ENCODE data around the gene MRPL14. TPM values are rescaled to one million over a fixed set of nuclear protein-coding genes. Genes with fewer than 3 reads are reported as not detected.

The MRPL14 gene
- total and polyA plus RNA-seq, 2 of the 4 experiments (the other 2 are of a cell fraction): 43.7 to 87.9 TPM

DNA sequence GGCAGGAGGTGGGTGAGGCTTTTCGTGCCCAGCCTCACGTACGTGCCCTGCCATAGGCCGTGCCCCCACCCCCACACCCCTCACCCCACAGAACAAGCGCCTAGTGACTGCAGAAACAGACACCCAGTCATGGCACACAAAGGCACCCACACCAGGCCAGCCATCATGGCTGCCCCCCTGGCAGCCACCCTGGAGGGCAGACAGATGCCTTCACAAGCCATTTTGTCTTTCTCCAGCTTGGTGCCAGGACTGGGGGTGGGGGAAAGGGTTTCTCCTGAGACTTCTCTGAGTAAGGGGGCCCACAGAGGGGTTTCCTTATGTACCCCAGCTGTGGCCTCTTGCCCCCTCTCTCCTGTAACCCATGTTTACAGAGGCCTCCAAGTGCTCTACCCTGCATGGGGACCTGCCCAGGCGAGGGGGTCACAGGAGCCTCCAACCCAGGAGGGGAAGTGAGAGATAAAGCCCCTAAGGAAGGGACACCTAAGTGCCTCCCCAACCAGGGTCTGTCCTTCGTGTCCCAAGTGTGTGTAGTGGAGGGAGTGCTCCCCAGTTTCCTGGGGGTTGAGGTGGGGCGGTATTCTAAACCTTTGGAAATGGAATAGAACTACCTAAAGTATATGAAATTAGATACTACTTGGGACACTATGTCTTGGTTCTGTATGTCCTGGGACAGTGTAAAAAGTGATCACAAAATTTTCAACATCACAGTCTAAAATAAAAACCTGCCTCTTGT lies 49.9 kb downstream of the MRPL14 start:
- Histone ChIP-seq H3K4me3 (ENCODE audit: insufficient read depth, low read depth, low read length) (no peak overlapping the region), H3K27ac (ENCODE audit: insufficient read depth, low read length) (no peak overlapping the region), H3K27me3 (ENCODE audit: control insufficient read depth, insufficient read depth, low read length) (no peaks in the 10 kb centered on the region), H3K23ac (ENCODE audit: low read depth, low read length) (no peak overlapping the region), H3K18ac (ENCODE audit: low read depth, low read length) (no peak overlapping the region), H2AK9ac (replicated peaks; ENCODE audit: low read depth, low read length, poor library complexity) (no peak overlapping the region), H3K9ac (ENCODE audit: low read depth, low read length) (no peak overlapping the region), H2BK15ac (ENCODE audit: low read depth, low read length) (peak overlapping the region; percentile 83; the same call in 1 of the 3 replicates), H3K9me3 (ENCODE audit: control insufficient read depth, insufficient read depth, low read length) (no peaks in the 10 kb centered on the region), H3K36me3 (ENCODE audit: control insufficient read depth, insufficient read depth, low read length) (no peaks in the 10 kb centered on the region), H2BK120ac (ENCODE audit: low read depth, low read length) (no peak overlapping the region), H2BK5ac (ENCODE audit: low read depth, low read length, poor library complexity, severe bottlenecking) (no peak overlapping the region), H3K4me2 (ENCODE audit: low read depth, low read length) (no peak overlapping the region), H2AFZ (replicated peaks; ENCODE audit: low read length, poor library complexity) (no peak overlapping the region), H3K14ac (replicated peaks; ENCODE audit: low read depth, low read length) (no peak overlapping the region; the same call in 1 of the 2 replicates), H4K20me1 (ENCODE audit: insufficient read depth, low read length) (no peaks in the 10 kb centered on the region), H4K91ac (ENCODE audit: insufficient read depth, low read depth, low read length) (peak overlapping the region; percentile 75; the same call in 1 of the 2 replicates), H4K8ac (ENCODE audit: low read depth in 2 of 2, low read length in 2 of 2) (peak overlapping the region in 1 of 2 experiments; percentile 71; a peak in 2 of 4 replicates), H3K9me1 (ENCODE audit: insufficient read depth, low read length) (peaks cover 13% of the 10 kb centered on the region), H3K4ac (ENCODE audit: low read depth, low read length) (peak overlapping the region; percentile 22), H3K56ac (ENCODE audit: extremely low read depth, insufficient read depth, low read length) (no peak overlapping the region), H2BK20ac (ENCODE audit: low read depth, low read length) (no peak overlapping the region), H3K4me1 (ENCODE audit: control insufficient read depth, insufficient read depth, low read length) (peaks cover 27% of the 10 kb centered on the region), H2AK5ac (ENCODE audit: low read depth, low read length) (peak overlapping the region; percentile 86), H3K79me1 (ENCODE audit: low read depth in 1 of 2, low read length in 2 of 2) (peaks cover 0 to 13% of the 10 kb centered on the region in 2 experiments; a peak in 3 of 4 replicates), H4K5ac (ENCODE audit: low read depth, low read length) (no peak overlapping the region)
- in situ Hi-C loops (cut with MboI; ENCODE audit: low sequenced_read_pairs): loop anchor here (10.0 kb wide), 1 partner anchor 473 kb away; no protein-coding TSS in a partner anchor
- POLR2A ChIA-PET (ENCODE audit: unreplicated experiment): interaction anchor here (0.6 kb wide), 1 partner anchor 378 kb away, joined by 3 read pairs; no protein-coding TSS in a partner anchor
- WGBS, 2 experiments (ENCODE audit: extremely low coverage in 2 of 2, insufficient read length in 1 of 2): 100% methylated on average over 3 of the region's 8 CpGs; no CpG with 5 or more reads in 1 of the 2 experiments
- BruUV-seq (replicated peaks): no TSS peak
- DNase-seq (no peak), ATAC-seq (ENCODE audit: low read depth) (no peak)
- CTCF ChIA-PET: no interaction called here
- dilution Hi-C loops (cut with HindIII; ENCODE audit: low sequenced_read_pairs, unreplicated experiment): no loop called here
- intact Hi-C loops (cut with micrococcal nuclease): no loop called here
- TF ChIP-seq, protein P1, sequence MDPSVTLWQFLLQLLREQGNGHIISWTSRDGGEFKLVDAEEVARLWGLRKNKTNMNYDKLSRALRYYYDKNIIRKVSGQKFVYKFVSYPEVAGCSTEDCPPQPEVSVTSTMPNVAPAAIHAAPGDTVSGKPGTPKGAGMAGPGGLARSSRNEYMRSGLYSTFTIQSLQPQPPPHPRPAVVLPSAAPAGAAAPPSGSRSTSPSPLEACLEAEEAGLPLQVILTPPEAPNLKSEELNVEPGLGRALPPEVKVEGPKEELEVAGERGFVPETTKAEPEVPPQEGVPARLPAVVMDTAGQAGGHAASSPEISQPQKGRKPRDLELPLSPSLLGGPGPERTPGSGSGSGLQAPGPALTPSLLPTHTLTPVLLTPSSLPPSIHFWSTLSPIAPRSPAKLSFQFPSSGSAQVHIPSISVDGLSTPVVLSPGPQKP (IDR thresholded peaks at IDR 0.05; ENCODE audit: borderline replicate concordance, low read depth, low read length): no peak
- TF ChIP-seq BHLHE40 (IDR thresholded peaks at IDR 0.05; ENCODE audit: low read depth, low read length) (no peak), CEBPB (IDR thresholded peaks at IDR 0.05; ENCODE audit: low read depth, low read length) (no peak), MAZ (IDR thresholded peaks at IDR 0.05; ENCODE audit: borderline replicate concordance, low read depth, low read length) (no peak), RFX5 (IDR thresholded peaks at IDR 0.05; ENCODE audit: low read depth, low read length) (no peak), POLR2A (IDR thresholded peaks at IDR 0.05; ENCODE audit: low read depth, low read length) (no peak), MXI1 (IDR thresholded peaks at IDR 0.05; ENCODE audit: borderline replicate concordance, low read depth, low read length) (no peak), RAD21 (IDR thresholded peaks at IDR 0.05; ENCODE audit: low read length) (no peak), NFE2L2 (IDR thresholded peaks at IDR 0.05; ENCODE audit: low read depth, low read length) (no peak), MAFK (IDR thresholded peaks at IDR 0.05; ENCODE audit: low read depth, low read length) (no peak), RCOR1 (IDR thresholded peaks at IDR 0.05; ENCODE audit: insufficient replicate concordance, low read length) (no peak), CHD1 (IDR thresholded peaks at IDR 0.05; ENCODE audit: low read depth, low read length) (no peak), SMC3 (IDR thresholded peaks at IDR 0.05; ENCODE audit: low read depth, low read length) (no peak)
- TF ChIP-seq, protein P2, sequence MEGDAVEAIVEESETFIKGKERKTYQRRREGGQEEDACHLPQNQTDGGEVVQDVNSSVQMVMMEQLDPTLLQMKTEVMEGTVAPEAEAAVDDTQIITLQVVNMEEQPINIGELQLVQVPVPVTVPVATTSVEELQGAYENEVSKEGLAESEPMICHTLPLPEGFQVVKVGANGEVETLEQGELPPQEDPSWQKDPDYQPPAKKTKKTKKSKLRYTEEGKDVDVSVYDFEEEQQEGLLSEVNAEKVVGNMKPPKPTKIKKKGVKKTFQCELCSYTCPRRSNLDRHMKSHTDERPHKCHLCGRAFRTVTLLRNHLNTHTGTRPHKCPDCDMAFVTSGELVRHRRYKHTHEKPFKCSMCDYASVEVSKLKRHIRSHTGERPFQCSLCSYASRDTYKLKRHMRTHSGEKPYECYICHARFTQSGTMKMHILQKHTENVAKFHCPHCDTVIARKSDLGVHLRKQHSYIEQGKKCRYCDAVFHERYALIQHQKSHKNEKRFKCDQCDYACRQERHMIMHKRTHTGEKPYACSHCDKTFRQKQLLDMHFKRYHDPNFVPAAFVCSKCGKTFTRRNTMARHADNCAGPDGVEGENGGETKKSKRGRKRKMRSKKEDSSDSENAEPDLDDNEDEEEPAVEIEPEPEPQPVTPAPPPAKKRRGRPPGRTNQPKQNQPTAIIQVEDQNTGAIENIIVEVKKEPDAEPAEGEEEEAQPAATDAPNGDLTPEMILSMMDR (conservative IDR thresholded peaks at IDR 0.05; ENCODE audit: low read depth, low read length): no peak
- TF ChIP-seq, protein P3, sequence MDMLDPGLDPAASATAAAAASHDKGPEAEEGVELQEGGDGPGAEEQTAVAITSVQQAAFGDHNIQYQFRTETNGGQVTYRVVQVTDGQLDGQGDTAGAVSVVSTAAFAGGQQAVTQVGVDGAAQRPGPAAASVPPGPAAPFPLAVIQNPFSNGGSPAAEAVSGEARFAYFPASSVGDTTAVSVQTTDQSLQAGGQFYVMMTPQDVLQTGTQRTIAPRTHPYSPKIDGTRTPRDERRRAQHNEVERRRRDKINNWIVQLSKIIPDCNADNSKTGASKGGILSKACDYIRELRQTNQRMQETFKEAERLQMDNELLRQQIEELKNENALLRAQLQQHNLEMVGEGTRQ (IDR thresholded peaks at IDR 0.05; ENCODE audit: low read depth, low read length): no peak

Measured in IMR-90 (cell line).